Liver (tissue), 9 donors: Measurements from ENCODE around the gene SDHB. TPM values are rescaled to one million over a fixed set of nuclear protein-coding genes. Genes with fewer than 3 reads are reported as not detected.

Source experiments
- DNase-seq: peaks from one replicate; pipeline ENCODE4 v3.0.0-alpha.2; 2017; ENCODE audit warnings: low spot score
- H3K27ac ChIP-seq, 2 donors: one replicate each; pipeline ENCODE4 v1.7.0; 2013; ENCODE audit warnings: inconsistent platforms in 2 of 2, low read length in 2 of 2, control low read depth in 1 of 2, low read depth in 1 of 2, mild to moderate bottlenecking in 1 of 2
- H3K27me3 ChIP-seq, 4 donors: one replicate each; pipeline versions ENCODE4 v1.6.1 to v1.7.0; 2013; ENCODE audit warnings: low read length in 3 of 4, inconsistent platforms in 1 of 4, mild to moderate bottlenecking in 1 of 4, moderate library complexity in 1 of 4; ENCODE audit not compliant: control insufficient read depth in 4 of 4, insufficient read depth in 4 of 4
- H3K36me3 ChIP-seq, 4 donors: one replicate each; pipeline versions ENCODE4 v1.6.1 to v1.7.0; 2013; ENCODE audit warnings: low read length in 3 of 4, mild to moderate bottlenecking in 3 of 4, low read depth in 1 of 4, moderate library complexity in 1 of 4; ENCODE audit not compliant: control insufficient read depth in 4 of 4, insufficient read depth in 3 of 4
- H3K4me1 ChIP-seq, 4 donors: one replicate each; pipeline versions ENCODE4 v1.6.1 to v1.7.0; 2013; ENCODE audit warnings: low read length in 3 of 4, mild to moderate bottlenecking in 3 of 4, moderate library complexity in 1 of 4; ENCODE audit not compliant: control insufficient read depth in 4 of 4, insufficient read depth in 4 of 4
- H3K4me3 ChIP-seq, 3 donors: one replicate each; pipeline versions ENCODE4 v1.6.1 to v1.7.0; 2013; ENCODE audit warnings: low read length in 3 of 3, control low read depth in 1 of 3, low read depth in 1 of 3, mild to moderate bottlenecking in 1 of 3
- H3K9ac ChIP-seq, 2 donors: one replicate each; pipeline ENCODE4 v1.7.0; 2013; ENCODE audit warnings: low read length in 2 of 2, mild to moderate bottlenecking in 2 of 2, moderate library complexity in 2 of 2, control low read depth in 1 of 2, low read depth in 1 of 2
- H3K9me3 ChIP-seq, 4 donors: one replicate each; pipeline versions ENCODE4 v1.6.1 to v1.7.0; 2013; ENCODE audit warnings: low read length in 3 of 4; ENCODE audit not compliant: control insufficient read depth in 4 of 4
- ATF3 ChIP-seq: IDR thresholded peaks from 2 replicates; pipeline ENCODE4 v1.6.1; 2016; ENCODE audit warnings: antibody characterized with exemption
- CTCF ChIP-seq: fragments of 150-350 bp; IDR thresholded peaks from 2 replicates; pipeline ENCODE4 v1.5.1; 2017; ENCODE audit warnings: improper control_type of control experiment, low read depth, low read length; ENCODE audit not compliant: missing input control
- GABPA ChIP-seq, 2 donors: IDR thresholded peaks in 1 of 2; conservative IDR thresholded peaks in 1 of 2; 2 replicates each; pipeline ENCODE4 v1.6.1; 2016; ENCODE audit warnings: antibody characterized with exemption in 2 of 2, mild to moderate bottlenecking in 1 of 2, moderate library complexity in 1 of 2
- JUND ChIP-seq, 2 donors: IDR thresholded peaks; 2 replicates each; pipeline ENCODE4 v1.6.1; 2016; ENCODE audit warnings: antibody characterized with exemption in 2 of 2
- RAD21 ChIP-seq, 2 donors: IDR thresholded peaks; 2 replicates each; pipeline ENCODE4 v1.6.1; 2016; ENCODE audit warnings: antibody characterized with exemption in 2 of 2, mild to moderate bottlenecking in 2 of 2
- REST ChIP-seq: IDR thresholded peaks from 2 replicates; pipeline ENCODE4 v1.6.1; 2016; ENCODE audit warnings: antibody characterized with exemption, mild to moderate bottlenecking
- SP1 ChIP-seq: IDR thresholded peaks from 2 replicates; pipeline ENCODE4 v1.6.1; 2018; ENCODE audit warnings: antibody characterized with exemption, mild to moderate bottlenecking
- YY1 ChIP-seq: IDR thresholded peaks from 2 replicates; pipeline ENCODE4 v1.6.1; 2016; ENCODE audit warnings: antibody characterized with exemption, mild to moderate bottlenecking
- ZBTB33 ChIP-seq: IDR thresholded peaks from 2 replicates; pipeline ENCODE4 v1.6.1; 2016; ENCODE audit warnings: antibody characterized with exemption
- WGBS: extraction: QIAGEN DNeasy Blood & Tissue Kit; methylation state at CpG from one replicate; pipeline ENCODE4 v1.1.7; 2013; 5-methylcytosine and 5-hydroxymethylcytosine counted together
- polyA plus RNA-seq, 2 donors: library from polyadenylated mRNA; stranded (reverse) in 1 of 2; unstranded in 1 of 2; fragments of 200-250 nt in 1 of 2; fragments of >200 nt in 1 of 2; fragmentation: Nextera tagmentation in 1 of 2; extraction: Ambion mirVana in 1 of 2; gene quantifications; one replicate each; pipeline versions ENCODE4 v1.2.1 to v1.2.3, GENCODE V29; 2013 to 2015
- total RNA-seq, 2 donors: library from RNA; depleted of rRNA; stranded (reverse); fragments of >200 nt; gene quantifications; one replicate each; pipeline ENCODE4 v1.2.3, GENCODE V29; 2014
- donor health status: healthy.
- donor health status: healthy.
- donor health status: healthy.
- donor health status: healthy.
- donor health status: healthy.

The SDHB gene
- total and polyA plus RNA-seq, 4 donors, result 73.9 to 279 (median 172) TPM

- TF ChIP-seq REST (no peak), ZBTB33 (no peak), SP1 (no peak), CTCF (peak; percentile 18)
Measured at GRCh38 chr1:17075470-17076255, 21.8 kb upstream of the SDHB start (continued).

- H3K9ac ChIP-seq, result no peak overlapping the region
- no peaks in the 10 kb centered on the region for H3K4me1 ChIP-seq
- H3K9me3 ChIP-seq, result no peaks in the 10 kb centered on the region
- H3K4me3 ChIP-seq, result no peak overlapping the region
- no peak overlapping the region for H3K27ac ChIP-seq
- no peaks in the 10 kb centered on the region for H3K36me3 ChIP-seq
- TF ChIP-seq ATF3 (no peak), JUND (IDR thresholded peaks at IDR 0.05) (no peak), GABPA (IDR thresholded peaks at IDR 0.05 in 1 of 2, conservative IDR thresholded peaks at IDR 0.05 in 1 of 2) (no peak), RAD21 (IDR thresholded peaks at IDR 0.05) (no peak), YY1 (no peak)
- 88% methylated on average over 6 of the region's 6 CpGs for WGBS
- DNase-seq, result no peak
- H3K27me3 ChIP-seq, result no peaks in the 10 kb centered on the region
Measured at GRCh38 chr1:17071794-17072193, 18.0 kb upstream of the SDHB start.

- no peak for TF ChIP-seq YY1
- Histone ChIP-seq H3K4me3 (no peak overlapping the region), H3K4me1 (no peaks in the 10 kb centered on the region), H3K36me3 (no peaks in the 10 kb centered on the region), H3K27ac (no peak overlapping the region), H3K9me3 (no peaks in the 10 kb centered on the region), H3K9ac (no peak overlapping the region), H3K27me3 (no peaks in the 10 kb centered on the region)
- DNase-seq, result no peak
- 79% methylated on average over 10 of the region's 10 CpGs for WGBS
Measured at GRCh38 chr1:17070163-17070525, 16.3 kb upstream of the SDHB start.
